GM23338 (cell line): ENCODE data around the gene WBP4. TPM values are rescaled to one million over a fixed set of nuclear protein-coding genes. Genes with fewer than 3 reads are reported as not detected.

ENCODE experiments used
- ATAC-seq: fragments of 200-7000 bp; cut with Tn5 transposase; 3 replicates; pipeline ENCODE4 v1.9.1; 2020
- DNase-seq: peaks from one replicate; pipeline ENCODE4 v3.0.0-alpha.2; 2015; ENCODE audit warnings: low spot score
- H2AFZ ChIP-seq: fragments of 200-600 bp; sonication (generic); 2 replicates; pipeline ENCODE4 v1.8.0; 2016; ENCODE audit warnings: antibody characterized with exemption, mild to moderate bottlenecking, moderate library complexity
- H3F3A ChIP-seq: fragments of 200-600 bp; sonication (generic); replicated peaks from 2 replicates; pipeline ENCODE4 v1.8.0; 2017; ENCODE audit warnings: antibody characterized with exemption, mixed run types, low read depth
- H3K27ac ChIP-seq: fragments of 200-600 bp; sonication (generic); 2 replicates; pipeline ENCODE4 v1.6.1; 2016; ENCODE audit warnings: low read depth
- H3K27me3 ChIP-seq: fragments of 200-600 bp; sonication (generic); 2 replicates; pipeline ENCODE4 v1.8.0; 2016; ENCODE audit warnings: mild to moderate bottlenecking, mixed run types, moderate library complexity; ENCODE audit not compliant: insufficient read depth
- H3K36me3 ChIP-seq: fragments of 200-600 bp; sonication (generic); 2 replicates; pipeline ENCODE4 v1.8.0; 2016; ENCODE audit warnings: mild to moderate bottlenecking; ENCODE audit not compliant: insufficient read depth
- H3K4me1 ChIP-seq: fragments of 200-600 bp; sonication (generic); 2 replicates; pipeline ENCODE4 v1.8.0; 2016; ENCODE audit warnings: mild to moderate bottlenecking, moderate library complexity; ENCODE audit not compliant: insufficient read depth
- H3K4me2 ChIP-seq: fragments of 200-600 bp; sonication (generic); 2 replicates; pipeline ENCODE4 v1.7.1; 2017; ENCODE audit warnings: mixed run types
- H3K4me3 ChIP-seq: fragments of 200-600 bp; sonication (generic); 2 replicates; pipeline ENCODE4 v1.6.1; 2016; ENCODE audit warnings: mixed run types
- H3K79me2 ChIP-seq: fragments of 200-600 bp; sonication (generic); replicated peaks from 2 replicates; pipeline ENCODE4 v1.8.0; 2017; ENCODE audit warnings: mild to moderate bottlenecking; ENCODE audit not compliant: insufficient read depth
- H3K9me2 ChIP-seq: fragments of 200-600 bp; sonication (generic); 2 replicates; pipeline ENCODE4 v1.8.0; 2017; ENCODE audit not compliant: insufficient read depth
- H4K20me1 ChIP-seq: fragments of 200-600 bp; sonication (generic); replicated peaks from 2 replicates; pipeline ENCODE4 v1.8.0; 2017; ENCODE audit warnings: mild to moderate bottlenecking; ENCODE audit not compliant: insufficient read depth
- H3K27ac Mint-ChIP-seq: 2 replicates; pipeline ENCODE4 v1.8.0; 2020; ENCODE audit warnings: inconsistent platforms, mild to moderate bottlenecking, moderate library complexity, mixed read lengths
- H3K27me3 Mint-ChIP-seq: 3 replicates; pipeline ENCODE4 v1.8.0; 2022; ENCODE audit warnings: low read depth, mild to moderate bottlenecking, moderate library complexity, mixed read lengths, inconsistent platforms; ENCODE audit not compliant: insufficient read depth, poor library complexity
- H3K36me3 Mint-ChIP-seq: 3 replicates; pipeline ENCODE4 v1.8.0; 2021; ENCODE audit warnings: low read depth, mild to moderate bottlenecking, inconsistent platforms, moderate library complexity, mixed read lengths
- H3K4me1 Mint-ChIP-seq: 3 replicates; pipeline ENCODE4 v1.8.0; 2020; ENCODE audit warnings: mild to moderate bottlenecking, inconsistent platforms, mixed read lengths
- H3K4me3 Mint-ChIP-seq: 3 replicates; pipeline ENCODE4 v1.8.0; 2021; ENCODE audit warnings: moderate library complexity, mild to moderate bottlenecking, inconsistent platforms, mixed read lengths
- H3K9me3 Mint-ChIP-seq: 3 replicates; pipeline ENCODE4 v1.8.0; 2020; ENCODE audit warnings: moderate library complexity, mild to moderate bottlenecking, inconsistent platforms, mixed read lengths
- CREB1 ChIP-seq: fragments of 250-450 bp; sonication (Bioruptor Pico); IDR thresholded peaks from 2 replicates; pipeline ENCODE4 v1.5.0; 2020; ENCODE audit warnings: low read depth, mild to moderate bottlenecking, moderate library complexity
- EZH2 ChIP-seq: fragments of 200-600 bp; sonication (generic); IDR thresholded peaks from one replicate; pipeline ENCODE4 v1.8.0; 2017; ENCODE audit warnings: antibody characterized with exemption, mild to moderate bottlenecking, low read depth; ENCODE audit not compliant: unreplicated experiment
- EZH2phosphoT487 ChIP-seq: fragments of 200-600 bp; sonication (generic); IDR thresholded peaks from one replicate; pipeline ENCODE4 v1.8.1; 2018; ENCODE audit warnings: antibody characterized with exemption; ENCODE audit not compliant: unreplicated experiment
- JUNB ChIP-seq: IDR thresholded peaks from one replicate; pipeline ENCODE4 v1.6.1; 2016; ENCODE audit warnings: antibody characterized with exemption; ENCODE audit not compliant: unreplicated experiment
- NANOG ChIP-seq: IDR thresholded peaks from 2 replicates; pipeline ENCODE4 v1.6.1; 2016; ENCODE audit warnings: antibody characterized with exemption, borderline replicate concordance
- POLR2AphosphoS5 ChIP-seq: IDR thresholded peaks from 2 replicates; pipeline ENCODE4 v1.6.1; 2016; ENCODE audit warnings: antibody characterized with exemption, low read depth
- STAT1 ChIP-seq: IDR thresholded peaks from one replicate; pipeline ENCODE4 v1.6.1; 2016; ENCODE audit warnings: antibody characterized with exemption; ENCODE audit not compliant: unreplicated experiment
- ZNF114 ChIP-seq: fragments of 250-450 bp; sonication (Bioruptor Pico); IDR thresholded peaks from 2 replicates; pipeline ENCODE4 v1.5.0; 2020; ENCODE audit warnings: mild to moderate bottlenecking, moderate library complexity
- ZNF331 ChIP-seq: fragments of 250-450 bp; sonication (Bioruptor Pico); IDR thresholded peaks from 2 replicates; pipeline ENCODE4 v1.5.0; 2020; ENCODE audit warnings: low read depth, mild to moderate bottlenecking, moderate library complexity
- polyA plus RNA-seq: library from polyadenylated mRNA; unstranded; fragments of >200 nt; fragmentation: Nextera tagmentation; extraction: Ambion mirVana; gene quantifications from 2 replicates; pipeline ENCODE4 v1.2.1, GENCODE V29; 2016
- total RNA-seq: library from RNA; depleted of rRNA; stranded (reverse); fragments of >200 nt; shearing (Covaris generic); gene quantifications from 2 replicates; pipeline ENCODE4 v1.2.3, GENCODE V29; 2014
- TF ChIP-seq, protein P1 (sequence below): IDR thresholded peaks from one replicate; pipeline ENCODE4 v1.6.1; 2018; ENCODE audit warnings: antibody characterized with exemption; ENCODE audit not compliant: unreplicated experiment
- TF ChIP-seq, protein P2 (sequence below): fragments of 250-450 bp; sonication (Bioruptor Pico); IDR thresholded peaks from 2 replicates; pipeline ENCODE4 v1.5.0; 2020; ENCODE audit warnings: mild to moderate bottlenecking, moderate library complexity
- TF ChIP-seq, protein P3 (sequence below), 2 experiments: fragments of 200-600 bp in 1 of 2; sonication (generic) in 1 of 2; conservative IDR thresholded peaks; 2 replicates each; pipeline versions ENCODE4 v1.5.1 to v1.6.1; 2016 to 2017; ENCODE audit warnings: antibody characterized with exemption in 2 of 2, low read depth in 2 of 2, mild to moderate bottlenecking in 2 of 2, moderate library complexity in 1 of 2
- TF ChIP-seq, protein P4 (sequence below): IDR thresholded peaks from 2 replicates; pipeline ENCODE4 v1.6.1; 2016; ENCODE audit warnings: antibody characterized with exemption

WBP4 gene
- total and polyA plus RNA-seq, 2 experiments from 2014 or later: 7.6 to 33.8 TPM

DNA sequence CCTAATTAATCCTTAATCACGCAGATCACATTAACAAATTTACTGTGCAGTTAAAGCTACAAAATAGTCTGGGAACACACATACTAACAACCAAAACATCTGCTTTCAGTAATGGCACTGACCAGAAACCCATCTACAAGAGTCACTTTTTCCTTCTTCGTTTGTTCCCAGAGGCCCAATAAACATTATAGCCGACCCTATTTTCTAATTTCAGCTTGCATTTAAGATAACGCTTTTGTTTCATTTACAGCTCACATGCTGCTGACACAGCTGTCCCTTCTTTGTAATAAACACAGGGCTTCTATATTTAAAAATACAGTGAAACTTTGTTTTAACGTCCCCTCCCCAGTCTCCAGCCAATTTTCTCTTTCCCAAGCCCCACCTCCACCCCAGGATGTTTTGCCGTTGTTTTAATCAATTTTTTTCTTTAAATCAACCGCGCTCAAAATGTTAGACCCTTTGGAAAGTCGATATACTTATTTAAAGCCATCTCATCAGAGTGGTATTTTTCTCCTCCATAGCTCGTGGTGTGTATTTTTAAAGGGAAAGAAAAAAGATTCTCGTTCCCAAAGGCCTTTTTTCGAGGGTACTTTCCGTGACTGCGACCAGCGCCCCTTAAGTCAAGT is 1.7 kb upstream of the WBP4 start:
- Mint-ChIP-seq H3K9me3 (peaks cover 5% of the 10 kb centered on the region; the same call in 2 of the 3 replicates), H3K4me1 (peaks cover 27% of the 10 kb centered on the region), H3K4me3 (peak overlapping the region; percentile 99), H3K36me3 (peaks cover 5% of the 10 kb centered on the region; the same call in 2 of the 3 replicates), H3K27ac (peak overlapping the region; percentile 92), H3K27me3 (peaks cover 17% of the 10 kb centered on the region)
- Histone ChIP-seq H3K4me2 (peak overlapping the region; percentile 84), H4K20me1 (peaks cover 2% of the 10 kb centered on the region), H3F3A (no peaks in the 10 kb centered on the region; the same call in 1 of the 2 replicates), H3K27ac (peak overlapping the region; percentile 94), H3K36me3 (peaks cover 3% of the 10 kb centered on the region; the same call in 1 of the 2 replicates), H3K9me2 (no peaks in the 10 kb centered on the region), H3K4me3 (peak overlapping the region; percentile 83), H3K27me3 (no peaks in the 10 kb centered on the region), H2AFZ (peak overlapping the region; percentile 72), H3K4me1 (peaks cover 16% of the 10 kb centered on the region), H3K79me2 (peaks cover 54% of the 10 kb centered on the region)
- TF ChIP-seq JUNB (no peak), NANOG (no peak), ZNF114 (no peak), EZH2phosphoT487 (no peak), POLR2AphosphoS5 (no peak), CREB1 (CRISPR knock-in tag) (no peak), STAT1 (no peak), EZH2 (no peak), ZNF331 (CRISPR knock-in tag) (no peak)
- TF ChIP-seq, protein P1, sequence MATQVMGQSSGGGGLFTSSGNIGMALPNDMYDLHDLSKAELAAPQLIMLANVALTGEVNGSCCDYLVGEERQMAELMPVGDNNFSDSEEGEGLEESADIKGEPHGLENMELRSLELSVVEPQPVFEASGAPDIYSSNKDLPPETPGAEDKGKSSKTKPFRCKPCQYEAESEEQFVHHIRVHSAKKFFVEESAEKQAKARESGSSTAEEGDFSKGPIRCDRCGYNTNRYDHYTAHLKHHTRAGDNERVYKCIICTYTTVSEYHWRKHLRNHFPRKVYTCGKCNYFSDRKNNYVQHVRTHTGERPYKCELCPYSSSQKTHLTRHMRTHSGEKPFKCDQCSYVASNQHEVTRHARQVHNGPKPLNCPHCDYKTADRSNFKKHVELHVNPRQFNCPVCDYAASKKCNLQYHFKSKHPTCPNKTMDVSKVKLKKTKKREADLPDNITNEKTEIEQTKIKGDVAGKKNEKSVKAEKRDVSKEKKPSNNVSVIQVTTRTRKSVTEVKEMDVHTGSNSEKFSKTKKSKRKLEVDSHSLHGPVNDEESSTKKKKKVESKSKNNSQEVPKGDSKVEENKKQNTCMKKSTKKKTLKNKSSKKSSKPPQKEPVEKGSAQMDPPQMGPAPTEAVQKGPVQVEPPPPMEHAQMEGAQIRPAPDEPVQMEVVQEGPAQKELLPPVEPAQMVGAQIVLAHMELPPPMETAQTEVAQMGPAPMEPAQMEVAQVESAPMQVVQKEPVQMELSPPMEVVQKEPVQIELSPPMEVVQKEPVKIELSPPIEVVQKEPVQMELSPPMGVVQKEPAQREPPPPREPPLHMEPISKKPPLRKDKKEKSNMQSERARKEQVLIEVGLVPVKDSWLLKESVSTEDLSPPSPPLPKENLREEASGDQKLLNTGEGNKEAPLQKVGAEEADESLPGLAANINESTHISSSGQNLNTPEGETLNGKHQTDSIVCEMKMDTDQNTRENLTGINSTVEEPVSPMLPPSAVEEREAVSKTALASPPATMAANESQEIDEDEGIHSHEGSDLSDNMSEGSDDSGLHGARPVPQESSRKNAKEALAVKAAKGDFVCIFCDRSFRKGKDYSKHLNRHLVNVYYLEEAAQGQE: no peak
- TF ChIP-seq, protein P2, sequence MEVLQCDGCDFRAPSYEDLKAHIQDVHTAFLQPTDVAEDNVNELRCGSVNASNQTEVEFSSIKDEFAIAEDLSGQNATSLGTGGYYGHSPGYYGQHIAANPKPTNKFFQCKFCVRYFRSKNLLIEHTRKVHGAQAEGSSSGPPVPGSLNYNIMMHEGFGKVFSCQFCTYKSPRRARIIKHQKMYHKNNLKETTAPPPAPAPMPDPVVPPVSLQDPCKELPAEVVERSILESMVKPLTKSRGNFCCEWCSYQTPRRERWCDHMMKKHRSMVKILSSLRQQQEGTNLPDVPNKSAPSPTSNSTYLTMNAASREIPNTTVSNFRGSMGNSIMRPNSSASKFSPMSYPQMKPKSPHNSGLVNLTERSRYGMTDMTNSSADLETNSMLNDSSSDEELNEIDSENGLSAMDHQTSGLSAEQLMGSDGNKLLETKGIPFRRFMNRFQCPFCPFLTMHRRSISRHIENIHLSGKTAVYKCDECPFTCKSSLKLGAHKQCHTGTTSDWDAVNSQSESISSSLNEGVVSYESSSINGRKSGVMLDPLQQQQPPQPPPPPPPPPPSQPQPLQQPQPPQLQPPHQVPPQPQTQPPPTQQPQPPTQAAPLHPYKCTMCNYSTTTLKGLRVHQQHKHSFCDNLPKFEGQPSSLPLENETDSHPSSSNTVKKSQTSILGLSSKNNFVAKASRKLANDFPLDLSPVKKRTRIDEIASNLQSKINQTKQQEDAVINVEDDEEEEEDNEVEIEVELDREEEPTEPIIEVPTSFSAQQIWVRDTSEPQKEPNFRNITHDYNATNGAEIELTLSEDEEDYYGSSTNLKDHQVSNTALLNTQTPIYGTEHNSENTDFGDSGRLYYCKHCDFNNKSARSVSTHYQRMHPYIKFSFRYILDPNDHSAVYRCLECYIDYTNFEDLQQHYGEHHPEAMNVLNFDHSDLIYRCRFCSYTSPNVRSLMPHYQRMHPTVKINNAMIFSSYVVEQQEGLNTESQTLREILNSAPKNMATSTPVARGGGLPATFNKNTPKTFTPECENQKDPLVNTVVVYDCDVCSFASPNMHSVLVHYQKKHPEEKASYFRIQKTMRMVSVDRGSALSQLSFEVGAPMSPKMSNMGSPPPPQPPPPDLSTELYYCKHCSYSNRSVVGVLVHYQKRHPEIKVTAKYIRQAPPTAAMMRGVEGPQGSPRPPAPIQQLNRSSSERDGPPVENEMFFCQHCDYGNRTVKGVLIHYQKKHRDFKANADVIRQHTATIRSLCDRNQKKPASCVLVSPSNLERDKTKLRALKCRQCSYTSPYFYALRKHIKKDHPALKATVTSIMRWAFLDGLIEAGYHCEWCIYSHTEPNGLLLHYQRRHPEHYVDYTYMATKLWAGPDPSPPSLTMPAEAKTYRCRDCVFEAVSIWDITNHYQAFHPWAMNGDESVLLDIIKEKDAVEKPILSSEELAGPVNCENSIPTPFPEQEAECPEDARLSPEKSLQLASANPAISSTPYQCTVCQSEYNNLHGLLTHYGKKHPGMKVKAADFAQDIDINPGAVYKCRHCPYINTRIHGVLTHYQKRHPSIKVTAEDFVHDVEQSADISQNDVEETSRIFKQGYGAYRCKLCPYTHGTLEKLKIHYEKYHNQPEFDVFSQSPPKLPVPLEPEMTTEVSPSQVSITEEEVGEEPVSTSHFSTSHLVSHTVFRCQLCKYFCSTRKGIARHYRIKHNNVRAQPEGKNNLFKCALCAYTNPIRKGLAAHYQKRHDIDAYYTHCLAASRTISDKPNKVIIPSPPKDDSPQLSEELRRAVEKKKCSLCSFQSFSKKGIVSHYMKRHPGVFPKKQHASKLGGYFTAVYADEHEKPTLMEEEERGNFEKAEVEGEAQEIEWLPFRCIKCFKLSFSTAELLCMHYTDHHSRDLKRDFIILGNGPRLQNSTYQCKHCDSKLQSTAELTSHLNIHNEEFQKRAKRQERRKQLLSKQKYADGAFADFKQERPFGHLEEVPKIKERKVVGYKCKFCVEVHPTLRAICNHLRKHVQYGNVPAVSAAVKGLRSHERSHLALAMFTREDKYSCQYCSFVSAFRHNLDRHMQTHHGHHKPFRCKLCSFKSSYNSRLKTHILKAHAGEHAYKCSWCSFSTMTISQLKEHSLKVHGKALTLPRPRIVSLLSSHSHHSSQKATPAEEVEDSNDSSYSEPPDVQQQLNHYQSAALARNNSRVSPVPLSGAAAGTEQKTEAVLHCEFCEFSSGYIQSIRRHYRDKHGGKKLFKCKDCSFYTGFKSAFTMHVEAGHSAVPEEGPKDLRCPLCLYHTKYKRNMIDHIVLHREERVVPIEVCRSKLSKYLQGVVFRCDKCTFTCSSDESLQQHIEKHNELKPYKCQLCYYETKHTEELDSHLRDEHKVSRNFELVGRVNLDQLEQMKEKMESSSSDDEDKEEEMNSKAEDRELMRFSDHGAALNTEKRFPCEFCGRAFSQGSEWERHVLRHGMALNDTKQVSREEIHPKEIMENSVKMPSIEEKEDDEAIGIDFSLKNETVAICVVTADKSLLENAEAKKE (CRISPR knock-in tag): no peak
- TF ChIP-seq, protein P3, sequence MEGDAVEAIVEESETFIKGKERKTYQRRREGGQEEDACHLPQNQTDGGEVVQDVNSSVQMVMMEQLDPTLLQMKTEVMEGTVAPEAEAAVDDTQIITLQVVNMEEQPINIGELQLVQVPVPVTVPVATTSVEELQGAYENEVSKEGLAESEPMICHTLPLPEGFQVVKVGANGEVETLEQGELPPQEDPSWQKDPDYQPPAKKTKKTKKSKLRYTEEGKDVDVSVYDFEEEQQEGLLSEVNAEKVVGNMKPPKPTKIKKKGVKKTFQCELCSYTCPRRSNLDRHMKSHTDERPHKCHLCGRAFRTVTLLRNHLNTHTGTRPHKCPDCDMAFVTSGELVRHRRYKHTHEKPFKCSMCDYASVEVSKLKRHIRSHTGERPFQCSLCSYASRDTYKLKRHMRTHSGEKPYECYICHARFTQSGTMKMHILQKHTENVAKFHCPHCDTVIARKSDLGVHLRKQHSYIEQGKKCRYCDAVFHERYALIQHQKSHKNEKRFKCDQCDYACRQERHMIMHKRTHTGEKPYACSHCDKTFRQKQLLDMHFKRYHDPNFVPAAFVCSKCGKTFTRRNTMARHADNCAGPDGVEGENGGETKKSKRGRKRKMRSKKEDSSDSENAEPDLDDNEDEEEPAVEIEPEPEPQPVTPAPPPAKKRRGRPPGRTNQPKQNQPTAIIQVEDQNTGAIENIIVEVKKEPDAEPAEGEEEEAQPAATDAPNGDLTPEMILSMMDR (conservative IDR thresholded peaks at IDR 0.05; ENCODE audit: low read depth in 2 of 2): no peak
- TF ChIP-seq, protein P4, sequence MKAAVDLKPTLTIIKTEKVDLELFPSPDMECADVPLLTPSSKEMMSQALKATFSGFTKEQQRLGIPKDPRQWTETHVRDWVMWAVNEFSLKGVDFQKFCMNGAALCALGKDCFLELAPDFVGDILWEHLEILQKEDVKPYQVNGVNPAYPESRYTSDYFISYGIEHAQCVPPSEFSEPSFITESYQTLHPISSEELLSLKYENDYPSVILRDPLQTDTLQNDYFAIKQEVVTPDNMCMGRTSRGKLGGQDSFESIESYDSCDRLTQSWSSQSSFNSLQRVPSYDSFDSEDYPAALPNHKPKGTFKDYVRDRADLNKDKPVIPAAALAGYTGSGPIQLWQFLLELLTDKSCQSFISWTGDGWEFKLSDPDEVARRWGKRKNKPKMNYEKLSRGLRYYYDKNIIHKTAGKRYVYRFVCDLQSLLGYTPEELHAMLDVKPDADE: no peak
- no peak for ATAC-seq
- peak; percentile 27 for DNase-seq
